ENCODE results near the gene PAQR5.
A peak's percentile ranks its signal among the peaks of the same experiment; 100 is the strongest.
"Not testable (repeated sequence)": the region's sequence is repeated elsewhere in the genome, so short reads cannot be mapped to it uniquely, and the experiment has no call there.

Gene PAQR5

DNA sequence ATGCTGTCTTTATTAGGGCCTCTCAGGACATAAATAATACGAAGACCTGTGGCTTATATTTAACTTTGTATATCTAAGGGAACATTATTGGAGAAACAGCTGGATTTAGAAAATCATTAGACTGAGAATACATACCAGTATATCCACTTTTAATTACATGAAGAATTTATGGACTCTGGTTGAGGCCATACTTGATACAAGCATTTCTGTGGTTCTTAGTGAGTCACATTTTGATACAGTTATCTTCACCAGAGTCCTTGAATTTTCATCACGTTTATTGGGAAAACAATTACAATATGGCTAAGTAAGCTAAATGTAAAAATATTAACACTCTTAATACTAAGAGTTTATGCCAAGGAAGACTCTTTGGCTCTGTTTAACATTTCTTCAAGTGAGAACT is 125.3 kb downstream of the PAQR5 start:
- no peak for DNase-seq (ENCODE audit: low read depth in 2 of 2)

DNA sequence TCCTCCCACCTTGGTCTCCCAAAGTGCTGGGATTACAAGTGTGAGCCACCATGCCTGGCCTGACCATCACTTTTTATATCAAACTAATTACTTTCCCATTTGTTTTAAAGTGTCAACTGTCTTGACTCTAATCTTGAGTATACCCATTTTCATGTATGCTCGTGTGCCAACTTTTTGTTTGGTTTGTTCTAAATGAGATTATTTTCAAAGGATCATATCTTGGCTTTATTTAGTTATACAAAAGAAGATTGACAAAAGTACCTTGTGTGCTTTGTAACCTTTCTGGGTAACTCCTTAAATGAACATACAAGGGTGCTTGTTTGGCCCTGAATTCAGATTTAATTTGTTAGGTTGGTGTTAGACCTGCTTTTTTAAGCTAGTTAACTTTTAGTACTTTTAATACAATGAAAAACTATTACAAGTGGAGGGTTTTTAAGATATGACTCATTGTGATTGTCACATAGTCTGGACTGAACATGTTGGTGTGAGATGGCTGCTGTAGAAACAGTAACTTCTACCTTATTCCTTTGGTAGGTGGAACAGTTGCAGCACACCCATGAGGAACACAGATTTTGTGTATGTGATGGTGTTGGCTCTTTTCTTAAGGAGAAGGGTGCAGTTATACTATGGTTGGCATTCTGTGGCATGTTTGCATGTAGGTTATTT is 126.2 kb downstream of the PAQR5 start:
- no peak for DNase-seq (ENCODE audit: low read depth in 2 of 2)

- DNase-seq (ENCODE audit: low read depth in 2 of 2): no peak
Observed at GRCh38 chr15:69433831-69434230, 135.1 kb downstream of the PAQR5 start.

DNA sequence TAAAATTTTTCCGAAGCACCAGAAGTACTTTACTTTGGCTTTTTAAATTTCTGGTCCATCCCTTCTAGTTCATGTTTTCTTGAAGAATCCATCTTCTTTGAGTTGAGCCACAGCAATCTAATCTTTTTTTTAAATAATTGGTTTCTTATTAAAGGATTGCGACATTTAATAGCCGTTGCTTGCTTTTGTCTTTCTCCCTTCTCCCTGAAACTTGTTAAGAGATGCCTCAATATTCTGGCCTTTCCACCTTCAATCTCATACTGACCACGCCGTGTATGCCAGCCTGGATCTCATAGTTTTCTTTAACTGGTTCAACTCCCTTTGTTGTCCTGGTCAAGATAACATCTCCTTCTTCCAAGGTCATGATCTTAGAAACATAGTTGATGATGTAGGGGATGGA is 135.5 kb downstream of the PAQR5 start:
- no peak for DNase-seq (ENCODE audit: low read depth in 2 of 2)

- DNase-seq (ENCODE audit: low read depth in 2 of 2): no peak
Observed at GRCh38 chr15:69434679-69435078, 136.0 kb downstream of the PAQR5 start.

- no peak for DNase-seq (ENCODE audit: low read depth in 2 of 2)
Observed at GRCh38 chr15:69435985-69436384, 137.3 kb downstream of the PAQR5 start.

- DNase-seq (ENCODE audit: low read depth in 2 of 2): no peak
Observed at GRCh38 chr15:69436951-69437350, 138.2 kb downstream of the PAQR5 start.

DNA sequence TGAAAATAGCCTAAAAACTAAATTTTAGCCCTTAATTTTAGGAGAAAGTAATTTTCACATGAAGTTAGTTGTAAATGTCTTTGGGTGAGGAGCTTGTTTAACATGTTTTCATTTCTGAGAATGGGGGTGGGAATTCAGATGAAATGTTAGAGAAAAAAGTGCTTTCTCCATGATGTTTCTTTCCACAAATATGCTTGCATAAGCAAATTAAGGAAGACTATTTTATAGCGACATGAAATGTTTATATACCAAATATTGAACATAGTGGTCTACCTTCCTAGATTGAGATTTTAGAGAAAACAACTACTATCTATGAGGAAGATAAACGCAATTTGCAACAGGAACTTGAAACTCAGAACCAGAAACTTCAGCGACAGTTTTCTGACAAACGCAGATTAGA is 140.9 kb downstream of the PAQR5 start:
- no peak for DNase-seq (ENCODE audit: low read depth in 2 of 2)

- DNase-seq (ENCODE audit: low read depth in 2 of 2): no peak
Observed at GRCh38 chr15:69443032-69443611, 144.4 kb downstream of the PAQR5 start.

GRCh38 chr15:69444686-69445085 is 146.0 kb downstream of the PAQR5 start:
- DNase-seq (ENCODE audit: low read depth in 2 of 2): no peak

DNA sequence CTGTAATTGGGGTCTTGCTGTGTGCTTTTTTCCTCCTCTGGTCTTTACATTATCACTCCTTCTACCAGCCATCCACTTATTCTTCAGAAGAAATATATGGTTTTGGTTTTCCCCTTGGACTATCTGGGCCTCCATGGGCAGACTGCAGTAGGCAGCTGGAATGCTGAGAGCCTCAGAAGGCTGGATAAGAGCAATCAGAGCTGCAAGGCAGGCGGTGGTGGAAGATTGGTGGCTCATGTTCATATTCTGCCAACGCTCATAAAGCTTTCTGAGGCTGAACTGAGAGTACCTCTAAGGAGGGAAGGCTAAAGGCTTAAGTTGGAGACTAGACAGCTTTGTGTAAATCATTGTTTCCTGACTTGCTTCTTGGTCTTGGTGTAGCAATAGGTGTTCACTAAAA is 148.2 kb downstream of the PAQR5 start:
- no peak for DNase-seq (ENCODE audit: low read depth in 2 of 2)

DNA sequence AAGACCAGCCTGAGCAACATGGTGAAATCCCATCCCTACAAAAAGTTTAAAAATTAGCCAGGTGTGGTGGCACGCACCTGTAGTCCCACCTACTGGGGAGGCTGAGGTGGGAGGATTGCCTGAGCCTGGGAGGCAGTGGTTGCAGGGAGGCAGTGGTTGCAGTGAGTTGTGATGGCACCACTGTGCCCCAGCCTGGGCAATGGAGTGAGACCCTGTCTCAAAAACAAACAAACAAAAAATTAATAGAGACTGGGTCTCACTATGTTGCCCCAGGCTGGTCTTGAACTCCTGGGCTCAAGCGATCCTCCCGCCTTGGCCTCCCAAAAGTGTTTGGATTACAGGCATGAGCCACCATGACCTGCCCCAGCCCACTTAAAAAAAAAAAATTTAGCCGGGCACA is 151.5 kb downstream of the PAQR5 start:
- DNase-seq (ENCODE audit: low read depth in 2 of 2): not testable (repeated sequence)

DNA sequence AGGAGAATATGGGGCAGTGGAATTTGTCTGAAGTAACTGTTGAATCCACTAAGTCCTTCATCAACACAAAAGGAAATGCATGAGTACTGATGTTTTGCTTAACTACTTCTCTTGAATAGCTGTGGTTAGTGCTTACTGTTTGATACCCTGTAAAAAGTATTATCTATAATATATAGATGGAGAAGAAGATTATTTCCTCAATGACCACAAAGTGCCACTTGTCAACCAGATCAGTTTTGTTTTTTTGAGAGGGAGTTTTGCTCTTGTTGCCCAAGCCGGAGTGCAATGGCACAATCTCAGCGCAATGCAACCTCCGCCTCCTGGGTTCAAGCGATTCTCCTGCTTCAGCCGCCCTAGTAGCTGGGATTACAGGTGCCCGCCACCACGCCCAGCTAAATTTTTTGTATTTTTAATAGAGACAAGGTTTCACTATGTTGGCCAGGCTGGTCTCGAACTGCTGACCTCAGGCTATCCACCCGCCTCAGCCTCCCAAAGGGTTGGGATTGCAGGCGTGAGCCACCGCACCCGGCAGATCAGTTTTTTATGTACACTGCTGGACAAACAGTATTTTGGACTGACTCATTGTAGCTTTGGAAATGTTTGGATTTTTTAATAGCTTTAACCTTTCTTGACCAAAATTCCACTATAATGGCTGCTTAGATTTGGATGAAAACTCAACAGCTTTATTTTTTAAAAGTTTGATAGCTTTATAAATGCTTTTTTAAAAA is 152.4 kb downstream of the PAQR5 start:
- DNase-seq (ENCODE audit: low read depth in 2 of 2): no peak

DNA sequence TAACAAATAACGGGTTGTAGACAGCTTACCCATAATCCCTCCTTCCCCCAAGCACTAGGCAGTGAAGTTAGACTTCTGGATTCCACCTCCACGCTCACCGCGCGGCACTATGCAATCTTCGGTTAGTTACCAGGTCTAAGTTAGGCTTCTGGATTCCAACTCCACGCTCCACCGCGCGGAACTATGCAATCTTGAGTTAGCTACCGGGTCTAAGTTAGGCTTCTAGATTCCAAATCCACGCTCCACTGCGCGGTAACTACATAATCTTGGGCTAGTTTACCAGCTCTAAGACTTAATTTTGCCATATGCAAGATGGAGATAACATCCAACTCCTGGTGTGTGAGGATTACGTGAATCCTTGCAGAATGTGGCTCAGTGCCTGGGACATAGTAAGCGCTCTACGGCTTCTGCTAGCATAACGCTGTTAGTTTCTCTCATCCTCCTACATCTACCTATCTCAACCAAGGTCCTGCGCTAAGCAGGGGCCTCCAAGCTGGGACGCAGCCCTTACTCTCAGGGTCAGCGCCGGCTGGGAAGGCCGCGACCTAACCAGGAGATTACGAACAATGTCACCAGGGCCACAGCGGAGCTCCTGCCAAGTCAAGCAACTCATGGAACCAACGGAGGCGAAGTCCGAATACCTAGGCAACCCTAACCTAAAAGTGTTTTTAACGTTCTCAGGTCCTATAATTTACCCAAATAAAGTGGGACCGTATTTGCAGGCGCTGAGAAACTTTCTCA is 153.4 kb downstream of the PAQR5 start:
- DNase-seq (ENCODE audit: low read depth in 2 of 2): no peak

GRCh38 chr15:69452692-69453521 is 154.2 kb downstream of the PAQR5 start, which contains the start of gene RPLP1:
Gene RPLP1, plus strand, starts transcription at chr15:69452818. Its CDS starts 131 bp downstream, at chr15:69452949.
- DNase-seq (ENCODE audit: low read depth in 2 of 2): peak; percentile 89 to 90

GRCh38 chr15:69454953-69455352 is 156.2 kb downstream of the PAQR5 start:
- no peak for DNase-seq (ENCODE audit: low read depth in 2 of 2)

GRCh38 chr15:69456208-69457166 is 157.8 kb downstream of the PAQR5 start:
- DNase-seq (ENCODE audit: low read depth in 2 of 2): no peak

All from activated CD4-positive, alpha-beta T cell treated with anti-CD3 and anti-CD28 coated beads for 24 hours (primary cell).